CD4-positive, alpha-beta T cell (primary cell): ENCODE measurements around the gene AAMP. TPM values are rescaled to one million over a fixed set of nuclear protein-coding genes. Genes with fewer than 3 reads are reported as not detected.

Source experiments
- ATAC-seq: fragments of 200-7000 bp; cut with Tn5 transposase; one replicate; pipeline ENCODE4 v1.10.0; 2022; ENCODE audit warnings: mild to moderate bottlenecking; ENCODE audit not compliant: poor library complexity
- CTCF ChIA-PET: fragments of 350-600 bp; sonication (Branson Sonifier 250); formaldehyde crosslinking; loops from one replicate; lab custom pipeline; 2021; ENCODE audit warnings: antibody characterized with exemption, inconsistent platforms; lab: Charles Lee
- POLR2A ChIA-PET: fragments of 350-600 bp; sonication (Branson Sonifier 250); formaldehyde crosslinking; loops from one replicate; lab custom pipeline; 2021; ENCODE audit warnings: antibody characterized with exemption, inconsistent platforms; lab: Charles Lee
- DNase-seq, 14 experiments: peaks; one replicate each; pipeline ENCODE4 v3.0.0-alpha.2; 2013 to 2020; ENCODE audit warnings: mixed read lengths in 2 of 14
- H3K27ac ChIP-seq, 2 donors: one replicate each; pipeline versions ENCODE4 v1.5.1 to v1.7.0; 2013; ENCODE audit warnings: low read length in 2 of 2, low read depth in 1 of 2, mild to moderate bottlenecking in 1 of 2
- H3K27me3 ChIP-seq, 2 experiments: 1 replicate in 1 of 2; 2 replicates in 1 of 2; pipeline versions ENCODE4 v1.6.1 to v1.7.0; 2013; ENCODE audit warnings: low read length in 2 of 2, control low read depth in 1 of 2, mild to moderate bottlenecking in 1 of 2, moderate library complexity in 1 of 2; ENCODE audit not compliant: insufficient read depth in 2 of 2, control insufficient read depth in 1 of 2
- H3K36me3 ChIP-seq: one replicate; pipeline ENCODE4 v1.6.1; 2013; ENCODE audit warnings: low read length, control low read depth; ENCODE audit not compliant: insufficient read depth
- H3K4me1 ChIP-seq: one replicate; pipeline ENCODE4 v1.6.1; 2013; ENCODE audit warnings: low read length, control low read depth; ENCODE audit not compliant: insufficient read depth
- H3K4me3 ChIP-seq: one replicate; pipeline ENCODE4 v1.5.1; 2013; ENCODE audit warnings: mild to moderate bottlenecking, low read length, moderate library complexity
- H3K9me3 ChIP-seq, 2 experiments: 1 replicate in 1 of 2; 2 replicates in 1 of 2; pipeline versions ENCODE4 v1.6.1 to v1.7.0; 2013; ENCODE audit warnings: low read length in 2 of 2, mild to moderate bottlenecking in 2 of 2, control low read depth in 1 of 2, moderate library complexity in 1 of 2; ENCODE audit not compliant: control insufficient read depth in 1 of 2, insufficient read depth in 1 of 2
- H3K27ac Mint-ChIP-seq: one replicate; pipeline ENCODE4 v1.8.0; 2020; ENCODE audit warnings: mixed read lengths
- H3K27me3 Mint-ChIP-seq: one replicate; pipeline ENCODE4 v1.8.0; 2021; ENCODE audit warnings: mixed read lengths
- H3K36me3 Mint-ChIP-seq: one replicate; pipeline ENCODE4 v1.8.0; 2021; ENCODE audit warnings: low read depth, mixed read lengths
- H3K4me1 Mint-ChIP-seq: one replicate; pipeline ENCODE4 v1.8.0; 2021; ENCODE audit warnings: low read depth, mixed read lengths
- H3K4me3 Mint-ChIP-seq: one replicate; pipeline ENCODE4 v1.8.0; 2020; ENCODE audit warnings: mild to moderate bottlenecking, mixed read lengths
- H3K9me3 Mint-ChIP-seq: one replicate; pipeline ENCODE4 v1.8.0; 2020; ENCODE audit warnings: mixed read lengths
- CTCF ChIP-seq: fragments of 200-600 bp; IDR thresholded peaks from one replicate; pipeline ENCODE4 v1.8.0; 2022; ENCODE audit warnings: antibody characterized with exemption, mild to moderate bottlenecking
- intact Hi-C, 2 experiments: fragments of 100-400 bp; cut with DNase I in 1 of 2; cut with micrococcal nuclease in 1 of 2; formaldehyde crosslinking; loops; one replicate each; pipeline versions ENCODE4 v1.15.1 to v1.9.0; 2023 to 2025; cut with DNase I, micrococcal nuclease
- total RNA-seq, 174 experiments: library from RNA in 2 of 174; stranded (reverse) in 2 of 174; gene quantifications; one replicate each; pipeline ENCODE4 v1.2.3 and lab custom pipeline; 2021 to 2026

The AAMP gene
- total RNA-seq, 2 experiments from 2014 or later: 40.2 to 42.5 TPM

DNA sequence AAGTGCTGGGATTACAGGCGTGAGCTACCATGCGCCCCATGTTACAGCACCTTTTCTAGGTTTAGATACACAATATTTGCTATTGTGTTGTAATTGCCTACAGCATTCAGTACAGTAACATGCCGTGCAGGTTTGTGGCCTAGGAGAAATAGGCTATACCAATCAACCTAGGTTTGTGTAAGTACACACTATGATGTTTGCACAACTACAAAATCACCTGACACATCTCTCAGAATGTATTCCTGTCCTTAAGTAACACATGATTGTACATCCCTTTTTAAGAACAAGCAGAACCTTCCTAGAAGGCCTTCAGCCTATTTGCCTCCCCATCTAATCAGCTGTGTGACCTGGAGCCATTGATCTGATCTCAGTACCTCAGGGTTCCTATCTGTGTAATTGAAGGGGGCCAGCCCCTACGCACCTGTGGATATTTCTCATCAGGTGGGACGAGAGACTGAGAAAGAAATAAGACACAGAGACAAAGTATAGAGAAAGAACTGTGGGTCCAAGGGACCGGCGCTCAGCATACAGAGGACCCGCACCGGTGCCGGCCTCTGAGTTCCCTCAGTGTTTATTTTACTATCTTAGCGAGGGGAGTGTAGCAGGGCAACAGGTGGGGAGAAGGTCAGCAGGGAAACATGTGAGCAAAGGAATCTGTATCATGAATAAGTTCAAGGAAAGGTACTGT lies 41.1 kb upstream of the AAMP start:
- Histone ChIP-seq H3K27ac (no peak overlapping the region), H3K4me3 (no peak overlapping the region), H3K27me3 (no peaks in the 10 kb centered on the region), H3K9me3 (no peaks in the 10 kb centered on the region), H3K36me3 (no peaks in the 10 kb centered on the region), H3K4me1 (peaks cover 7% of the 10 kb centered on the region)
- ATAC-seq (no peak), DNase-seq (no peak)
- Mint-ChIP-seq H3K27me3 (no peaks in the 10 kb centered on the region), H3K4me3 (no peak overlapping the region), H3K4me1 (peaks cover 19% of the 10 kb centered on the region), H3K27ac (no peak overlapping the region), H3K9me3 (no peaks in the 10 kb centered on the region), H3K36me3 (no peaks in the 10 kb centered on the region)
- CTCF ChIA-PET: no interaction called here
- intact Hi-C loops: no loop called here
- no peak for TF ChIP-seq CTCF
- POLR2A ChIA-PET: no interaction called here

DNA sequence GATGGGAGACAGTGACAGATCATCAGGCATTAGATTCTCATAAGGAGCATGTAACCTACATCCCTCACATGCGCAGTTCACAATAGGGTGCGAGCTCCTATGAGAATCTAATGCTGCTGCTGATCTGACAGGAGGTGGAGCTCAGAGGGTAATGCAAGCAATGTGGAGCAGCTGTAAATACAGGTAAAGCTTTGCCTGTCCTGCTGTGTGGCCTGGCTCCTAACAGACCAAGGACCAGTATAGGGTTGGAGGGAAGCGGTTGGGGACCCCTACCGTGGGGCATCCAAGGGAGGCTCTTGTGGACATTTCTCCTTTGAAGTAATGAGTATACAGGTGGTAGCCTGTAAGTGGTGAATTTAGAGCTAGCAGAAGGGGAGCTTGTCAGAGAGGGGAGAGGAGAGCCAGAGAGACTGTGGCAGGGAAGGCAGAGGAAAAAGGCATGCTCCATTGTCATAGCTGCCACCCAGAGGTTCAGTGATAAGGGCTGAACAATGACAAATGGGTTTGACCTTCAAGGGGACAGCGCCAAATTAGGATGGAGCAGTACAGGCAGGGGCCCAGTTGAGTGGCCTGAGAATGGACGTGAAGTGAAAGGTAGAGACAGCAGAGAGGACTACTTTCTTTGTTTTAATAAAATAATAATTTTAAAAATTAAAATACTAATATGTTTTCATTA lies 37.6 kb upstream of the AAMP start:
- ChIA-PET CTCF (interaction anchor here (1.4 kb wide), 1 partner anchor 15 kb away, joined by 7 read pairs; the partner anchor contains the start of gene TMBIM1), POLR2A (interaction anchor here (0.7 to 1.3 kb wide), 4 partner anchors 9 to 99 kb away, joined by 3 read pairs; no protein-coding TSS in a partner anchor)
- no peak overlapping the region for H3K27ac ChIP-seq
- H3K9me3 ChIP-seq: no peaks in the 10 kb centered on the region
- Mint-ChIP-seq H3K4me3 (no peak overlapping the region), H3K4me1 (peaks cover 12% of the 10 kb centered on the region), H3K36me3 (no peaks in the 10 kb centered on the region), H3K9me3 (no peaks in the 10 kb centered on the region), H3K27ac (no peak overlapping the region), H3K27me3 (no peaks in the 10 kb centered on the region)
- no peaks in the 10 kb centered on the region for H3K27me3 ChIP-seq
- DNase-seq (no peak), ATAC-seq (no peak)
- TF ChIP-seq CTCF: no peak
- H3K4me3 ChIP-seq: no peak overlapping the region
- H3K4me1 ChIP-seq: no peaks in the 10 kb centered on the region
- intact Hi-C loops: no loop called here
- no peaks in the 10 kb centered on the region for H3K36me3 ChIP-seq

DNA sequence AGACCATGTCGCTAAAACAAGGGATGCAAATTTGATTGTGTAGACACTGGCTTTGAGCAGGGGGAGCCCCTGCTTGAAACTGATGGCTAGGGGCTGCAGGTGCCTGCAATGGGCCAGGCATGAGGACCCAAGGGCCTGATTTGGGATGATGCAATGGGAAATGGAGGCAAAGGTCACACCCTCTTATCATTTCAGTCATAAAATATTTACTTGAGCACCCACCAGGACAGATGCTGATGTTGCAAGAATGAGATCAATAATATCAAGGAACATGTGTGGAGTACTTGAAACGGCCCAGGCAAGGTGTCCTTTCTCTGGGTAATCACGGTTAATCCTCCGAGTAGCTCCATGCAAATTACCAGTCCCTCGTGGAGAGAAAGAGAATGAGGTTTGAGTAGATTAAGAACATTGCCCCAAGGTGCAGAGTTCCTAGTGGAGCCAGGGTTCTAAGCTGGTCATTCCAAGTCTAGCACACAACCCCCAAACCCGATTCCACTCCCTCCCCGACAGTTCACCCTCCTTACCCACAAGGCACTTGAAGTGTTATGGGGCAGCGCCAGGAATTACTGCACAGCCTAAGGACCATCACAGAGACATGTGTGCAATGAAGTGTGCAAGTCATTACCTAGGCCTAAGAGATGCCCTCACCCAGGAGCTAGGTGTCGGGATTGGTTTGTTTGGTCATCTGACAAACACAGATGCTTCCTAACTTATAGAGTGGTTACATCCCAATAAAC lies 36.4 kb upstream of the AAMP start:
- H3K4me1 Mint-ChIP-seq: peaks cover 11% of the 10 kb centered on the region
- Histone ChIP-seq H3K9me3 (no peaks in the 10 kb centered on the region), H3K27ac (no peak overlapping the region), H3K36me3 (no peaks in the 10 kb centered on the region), H3K4me1 (peaks cover 4% of the 10 kb centered on the region), H3K4me3 (no peak overlapping the region), H3K27me3 (no peaks in the 10 kb centered on the region)
- H3K9me3 Mint-ChIP-seq: no peaks in the 10 kb centered on the region
- H3K27me3 Mint-ChIP-seq: no peaks in the 10 kb centered on the region
- no peak overlapping the region for H3K27ac Mint-ChIP-seq
- CTCF ChIA-PET: interaction anchor here (1.2 to 1.4 kb wide), 2 partner anchors 14 to 50 kb away, joined by 3 to 7 read pairs; partner anchors contain the start of genes CATIP and TMBIM1
- no peak overlapping the region for H3K4me3 Mint-ChIP-seq
- H3K36me3 Mint-ChIP-seq: no peaks in the 10 kb centered on the region
- DNase-seq (no peak), ATAC-seq (no peak)
- no peak for TF ChIP-seq CTCF
- intact Hi-C loops: no loop called here
- POLR2A ChIA-PET: interaction anchor here (0.6 to 1.2 kb wide), 2 partner anchors 15 to 90 kb away, joined by 3 read pairs; no protein-coding TSS in a partner anchor
